NCI-H460 (cell line): ENCODE results near the gene MDGA2. TPM values are rescaled to one million over a fixed set of nuclear protein-coding genes. Genes with fewer than 3 reads are reported as not detected.
"Not testable (repeated sequence)": the region's sequence is repeated elsewhere in the genome, so short reads cannot be mapped to it uniquely, and the experiment has no call there.

Source experiments
- DNase-seq: peaks from one replicate; pipeline ENCODE4 v3.0.0-alpha.2; 2016; ENCODE audit warnings: low read depth; ENCODE audit errors: extremely low read depth
- total RNA-seq: library from RNA; depleted of rRNA; stranded (reverse); fragments of >200 nt; shearing (Covaris generic); gene quantifications from 2 replicates; pipeline ENCODE4 v1.2.3, GENCODE V29; 2014

Gene MDGA2
- total RNA-seq, 1 experiment from 2014 or later: 0.42 TPM

- DNase-seq: no peak
These were observed 49.0 kb downstream of the MDGA2 start for GRCh38 chr14:47626151-47627035.

GRCh38 chr14:47624126-47624525 is 51.3 kb downstream of the MDGA2 start:
- DNase-seq: not testable (repeated sequence)

GRCh38 chr14:47619392-47619791 is 56.0 kb downstream of the MDGA2 start:
- no peak for DNase-seq

GRCh38 chr14:47606566-47606965 is 68.8 kb downstream of the MDGA2 start:
- DNase-seq: no peak

GRCh38 chr14:47596860-47597259 is 78.5 kb downstream of the MDGA2 start:
- DNase-seq: no peak

- no peak for DNase-seq
These were observed 79.2 kb downstream of the MDGA2 start for GRCh38 chr14:47596232-47596631.

GRCh38 chr14:47595552-47595951 is 79.9 kb downstream of the MDGA2 start:
- DNase-seq: no peak

- DNase-seq: no peak
These were observed 84.5 kb downstream of the MDGA2 start for GRCh38 chr14:47590767-47591495.

DNA sequence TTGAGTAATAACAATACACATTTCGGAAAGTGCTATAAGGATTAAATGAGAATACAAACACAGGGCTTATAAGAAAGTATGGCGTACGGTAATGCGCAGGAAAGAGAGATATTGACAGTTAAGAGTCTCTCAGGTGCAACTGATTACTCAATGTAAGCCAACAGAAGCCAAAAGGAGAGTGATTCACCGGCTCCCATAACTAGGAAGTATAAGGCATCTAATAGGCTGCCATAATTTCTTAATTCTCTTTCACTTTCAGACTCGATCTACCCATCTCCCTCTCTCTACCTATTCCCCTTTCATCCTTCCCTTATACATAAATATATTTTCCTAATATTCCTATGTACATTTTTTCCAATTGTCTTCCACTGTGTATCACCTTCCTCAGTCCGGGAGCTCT is 90.0 kb downstream of the MDGA2 start:
- no peak for DNase-seq

GRCh38 chr14:47567273-47567672 is 108.1 kb downstream of the MDGA2 start:
- DNase-seq: no peak

GRCh38 chr14:47557894-47558293 is 117.5 kb downstream of the MDGA2 start:
- DNase-seq: no peak

DNA sequence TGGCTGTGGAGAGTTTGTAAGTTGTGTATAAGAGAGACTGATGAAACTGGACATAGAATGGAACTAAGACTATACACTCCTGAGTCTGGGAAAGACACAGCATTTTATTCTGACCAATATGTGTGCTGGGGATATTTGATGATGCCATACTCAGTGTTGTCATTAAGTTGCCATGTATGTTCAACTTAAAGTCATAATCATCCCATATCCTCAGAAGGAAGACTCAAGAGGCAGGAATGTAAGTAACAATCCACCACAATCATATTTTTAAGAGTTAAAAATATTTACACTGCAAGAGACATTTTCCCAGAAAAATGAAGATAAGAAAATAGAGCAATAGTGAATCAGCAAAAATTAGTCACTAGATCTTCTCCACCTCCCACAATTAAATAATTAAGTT is 120.1 kb downstream of the MDGA2 start:
- no peak for DNase-seq

DNA sequence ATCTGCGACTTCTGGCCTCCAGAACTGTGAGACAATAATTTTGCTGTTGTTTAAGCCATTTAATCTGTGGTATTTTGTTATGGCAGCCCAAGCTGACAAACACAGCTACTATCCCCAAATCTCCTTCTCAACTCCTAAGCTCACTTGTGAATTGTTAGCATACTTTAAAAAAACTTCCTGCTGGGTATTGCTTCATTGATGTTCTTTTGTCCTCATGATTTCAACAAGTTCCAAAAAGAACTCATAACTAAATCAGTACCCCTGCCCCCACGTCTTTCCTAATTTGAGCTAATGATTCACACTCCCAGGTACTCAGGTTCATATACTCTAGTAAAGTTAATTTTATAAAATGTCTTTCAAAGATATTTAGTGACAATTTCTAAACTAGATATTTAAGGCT is 125.5 kb downstream of the MDGA2 start:
- no peak for DNase-seq

- DNase-seq: no peak
These were observed 131.9 kb downstream of the MDGA2 start for GRCh38 chr14:47543459-47543858.

- DNase-seq: no peak
These were observed 133.7 kb downstream of the MDGA2 start for GRCh38 chr14:47541662-47542061.

DNA sequence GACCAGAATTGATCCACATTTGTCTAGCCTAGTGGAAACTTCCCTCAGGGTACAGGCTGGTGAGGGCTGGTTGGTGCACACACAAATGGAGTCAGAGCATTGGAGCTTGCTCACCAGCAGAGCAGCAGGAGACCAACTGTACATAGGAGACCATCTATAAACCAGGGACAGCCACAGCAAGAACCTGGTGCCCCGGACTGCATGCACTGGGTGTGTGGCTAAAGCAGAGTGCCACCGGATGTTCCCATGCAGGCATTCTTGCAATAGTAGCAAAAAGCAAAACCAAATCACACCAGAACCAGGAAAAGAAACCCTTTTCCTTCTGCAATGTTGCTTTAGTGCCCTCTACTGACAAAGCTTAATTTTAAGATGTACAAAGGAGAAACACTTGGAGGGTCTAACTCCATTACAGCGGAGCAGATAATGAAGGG is 136.4 kb downstream of the MDGA2 start:
- no peak for DNase-seq

GRCh38 chr14:47536341-47536740 is 139.1 kb downstream of the MDGA2 start:
- DNase-seq: no peak

DNA sequence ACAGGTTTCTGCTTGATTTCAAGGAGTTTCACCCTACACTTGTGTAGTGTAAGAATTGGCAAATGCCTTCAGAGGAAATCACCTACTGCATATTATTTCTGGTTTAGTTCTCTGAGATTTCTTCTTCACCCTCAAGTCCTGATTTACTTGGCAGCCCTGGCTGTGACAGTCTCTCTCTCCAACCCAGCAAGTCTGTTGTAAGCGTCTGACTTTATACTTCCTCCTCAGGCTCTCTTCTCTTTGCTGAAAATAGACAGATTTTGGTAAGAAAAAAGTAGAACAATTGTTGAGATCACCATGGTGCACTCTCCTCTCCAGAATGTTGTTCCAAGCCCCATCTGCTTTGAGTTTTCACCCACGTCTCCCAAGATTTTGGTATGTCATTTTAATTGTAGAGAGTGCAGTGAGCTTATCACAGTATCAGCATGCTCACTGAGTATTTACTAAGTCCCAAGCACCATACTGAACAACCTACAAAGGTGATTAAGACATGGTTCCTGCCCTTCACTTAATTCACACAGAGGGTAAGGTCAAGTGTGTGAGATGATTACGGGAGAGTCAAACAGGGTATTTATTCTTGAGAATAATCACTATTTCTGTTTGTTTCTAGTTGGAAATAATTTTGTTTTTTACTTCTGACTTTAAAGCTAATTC is 148.7 kb downstream of the MDGA2 start:
- DNase-seq: no peak

DNA sequence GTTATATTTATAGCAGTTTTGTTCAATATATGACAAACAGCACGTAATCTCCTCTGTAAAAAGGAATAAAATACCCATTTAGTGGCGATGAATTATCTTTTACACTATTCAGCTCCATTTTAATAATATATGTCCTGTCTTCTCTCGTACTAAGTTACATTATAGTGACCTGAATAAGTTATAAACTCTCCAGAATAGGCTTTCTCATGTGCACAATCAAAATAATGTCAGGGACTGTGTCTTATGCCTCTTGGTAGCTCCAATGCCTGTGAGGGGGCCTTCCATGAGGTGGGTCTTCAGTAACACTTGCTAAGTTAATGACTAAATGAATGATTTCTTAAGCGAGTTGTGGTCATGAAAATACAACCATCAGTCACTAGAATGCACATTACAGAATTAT is 150.9 kb downstream of the MDGA2 start:
- no peak for DNase-seq

GRCh38 chr14:47520382-47520781 is 155.0 kb downstream of the MDGA2 start:
- no peak for DNase-seq

- DNase-seq: no peak
These were observed 163.6 kb downstream of the MDGA2 start for GRCh38 chr14:47511829-47512228.
